OCI-LY1 (cell line): ENCODE results near the gene UROC1.

Experiments
- CTCF ChIP-seq: fragments of 200-600 bp; sonication (generic), shearing (Covaris generic); IDR thresholded peaks from 2 replicates; pipeline ENCODE4 v1.5.1; 2017; ENCODE audit warnings: mild to moderate bottlenecking, antibody characterized with exemption, low read length, moderate library complexity, mixed read lengths
- EZH2 ChIP-seq: fragments of 200-600 bp; sonication (generic), shearing (Covaris generic); IDR thresholded peaks from 2 replicates; pipeline ENCODE4 v1.8.0; 2017; ENCODE audit warnings: borderline replicate concordance, mixed run types, mild to moderate bottlenecking, antibody characterized with exemption, low read length, moderate library complexity, mixed read lengths

GRCh38 chr3:126541628-126542339 lies 24.2 kb upstream of the UROC1 start:
- TF ChIP-seq CTCF (no peak), EZH2 (no peak)
